ENCODE measurements around the gene BCL11A.

DNA sequence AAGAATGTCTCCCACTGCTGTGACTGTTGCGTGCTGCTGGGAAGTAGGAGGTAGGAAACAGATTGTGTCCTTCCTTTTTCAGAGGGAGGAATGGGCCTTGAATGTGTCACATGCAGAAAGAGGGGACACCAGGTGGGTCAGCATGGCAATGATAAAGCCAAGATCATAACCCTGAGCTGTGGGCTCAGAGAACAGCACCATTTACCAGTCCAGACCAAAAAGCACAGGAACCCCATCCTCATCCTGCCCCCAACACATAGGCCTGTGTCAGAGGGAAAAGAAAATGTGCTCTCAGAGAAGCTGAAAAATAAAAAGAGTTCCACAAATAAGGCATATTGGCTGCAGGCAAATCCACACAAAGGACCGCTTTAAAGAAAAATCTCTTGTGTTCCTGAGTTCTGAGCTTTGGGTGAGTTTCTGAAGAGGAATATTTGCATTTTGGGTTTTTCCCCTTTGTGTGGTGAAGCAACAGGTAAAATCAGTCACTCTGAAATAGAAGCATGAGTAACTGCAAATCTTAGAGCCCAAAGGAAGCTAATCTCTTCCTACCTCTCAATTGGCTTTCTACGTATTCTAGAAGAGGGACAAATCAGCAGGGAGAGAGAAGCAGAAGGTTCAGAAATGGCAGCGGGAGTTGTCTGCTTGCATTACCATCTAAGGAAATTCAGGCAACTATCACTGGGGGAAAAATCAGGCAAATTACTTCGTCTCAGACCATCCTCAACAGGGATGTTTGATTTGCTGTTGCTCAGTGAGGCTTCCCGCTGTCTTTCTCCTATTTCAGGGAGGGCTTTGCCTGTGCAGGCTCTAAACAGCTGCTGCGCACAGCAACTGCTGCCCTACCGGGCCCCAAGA lies 106.8 kb downstream of the BCL11A start:
- TF ChIP-seq TCF7L2 (IDR thresholded peaks at IDR 0.05; ENCODE audit: low read depth, low read length) (no peak), CTCF (IDR thresholded peaks at IDR 0.05) (no peak), POLR2AphosphoS5 (IDR thresholded peaks at IDR 0.05; ENCODE audit: low read depth, low read length) (no peak)
- TF ChIP-seq, protein P1, sequence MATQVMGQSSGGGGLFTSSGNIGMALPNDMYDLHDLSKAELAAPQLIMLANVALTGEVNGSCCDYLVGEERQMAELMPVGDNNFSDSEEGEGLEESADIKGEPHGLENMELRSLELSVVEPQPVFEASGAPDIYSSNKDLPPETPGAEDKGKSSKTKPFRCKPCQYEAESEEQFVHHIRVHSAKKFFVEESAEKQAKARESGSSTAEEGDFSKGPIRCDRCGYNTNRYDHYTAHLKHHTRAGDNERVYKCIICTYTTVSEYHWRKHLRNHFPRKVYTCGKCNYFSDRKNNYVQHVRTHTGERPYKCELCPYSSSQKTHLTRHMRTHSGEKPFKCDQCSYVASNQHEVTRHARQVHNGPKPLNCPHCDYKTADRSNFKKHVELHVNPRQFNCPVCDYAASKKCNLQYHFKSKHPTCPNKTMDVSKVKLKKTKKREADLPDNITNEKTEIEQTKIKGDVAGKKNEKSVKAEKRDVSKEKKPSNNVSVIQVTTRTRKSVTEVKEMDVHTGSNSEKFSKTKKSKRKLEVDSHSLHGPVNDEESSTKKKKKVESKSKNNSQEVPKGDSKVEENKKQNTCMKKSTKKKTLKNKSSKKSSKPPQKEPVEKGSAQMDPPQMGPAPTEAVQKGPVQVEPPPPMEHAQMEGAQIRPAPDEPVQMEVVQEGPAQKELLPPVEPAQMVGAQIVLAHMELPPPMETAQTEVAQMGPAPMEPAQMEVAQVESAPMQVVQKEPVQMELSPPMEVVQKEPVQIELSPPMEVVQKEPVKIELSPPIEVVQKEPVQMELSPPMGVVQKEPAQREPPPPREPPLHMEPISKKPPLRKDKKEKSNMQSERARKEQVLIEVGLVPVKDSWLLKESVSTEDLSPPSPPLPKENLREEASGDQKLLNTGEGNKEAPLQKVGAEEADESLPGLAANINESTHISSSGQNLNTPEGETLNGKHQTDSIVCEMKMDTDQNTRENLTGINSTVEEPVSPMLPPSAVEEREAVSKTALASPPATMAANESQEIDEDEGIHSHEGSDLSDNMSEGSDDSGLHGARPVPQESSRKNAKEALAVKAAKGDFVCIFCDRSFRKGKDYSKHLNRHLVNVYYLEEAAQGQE (IDR thresholded peaks at IDR 0.05; ENCODE audit: insufficient read depth in 1 of 2, low read depth in 2 of 2, low read length in 1 of 2), result no peak
